Ishikawa (cell line): ENCODE data around the gene SPRTN.

ENCODE experiments used
- CEBPB ChIP-seq: IDR thresholded peaks from 2 replicates; pipeline ENCODE4 v1.6.1; 2012
- CREB1 ChIP-seq: IDR thresholded peaks from 2 replicates; pipeline ENCODE4 v1.6.1; 2012; ENCODE audit warnings: low read depth
- EGR1 ChIP-seq: IDR thresholded peaks from 2 replicates; pipeline ENCODE4 v1.6.1; 2012
- EP300 ChIP-seq: IDR thresholded peaks from 2 replicates; pipeline ENCODE4 v1.6.1; 2012; ENCODE audit warnings: borderline replicate concordance
- FOXM1 ChIP-seq: IDR thresholded peaks from 2 replicates; pipeline ENCODE4 v1.6.1; 2012; ENCODE audit warnings: low read depth, borderline replicate concordance
- NFIC ChIP-seq: IDR thresholded peaks from 2 replicates; pipeline ENCODE4 v1.6.1; 2012
- RAD21 ChIP-seq: IDR thresholded peaks from 2 replicates; pipeline ENCODE4 v1.6.1; 2012; ENCODE audit warnings: low read depth
- TAF1 ChIP-seq: IDR thresholded peaks from 2 replicates; pipeline ENCODE4 v1.6.1; 2012; ENCODE audit warnings: low read depth, mild to moderate bottlenecking
- TCF12 ChIP-seq: IDR thresholded peaks from 2 replicates; pipeline ENCODE4 v1.6.1; 2012; ENCODE audit warnings: low read depth
- TEAD4 ChIP-seq: IDR thresholded peaks from 2 replicates; pipeline ENCODE4 v1.6.1; 2012
- YY1 ChIP-seq: IDR thresholded peaks from 2 replicates; pipeline ENCODE4 v1.6.1; 2012; ENCODE audit warnings: low read depth
- ZBTB7A ChIP-seq: IDR thresholded peaks from 2 replicates; pipeline ENCODE4 v1.6.1; 2012; ENCODE audit warnings: low read depth
- TF ChIP-seq, protein P1 (sequence below): IDR thresholded peaks from 2 replicates; pipeline ENCODE4 v1.6.1; 2012
- TF ChIP-seq, protein P2 (sequence below): IDR thresholded peaks from 2 replicates; pipeline ENCODE4 v1.6.1; 2012
- TF ChIP-seq, protein P3 (sequence below): IDR thresholded peaks from 2 replicates; pipeline ENCODE4 v1.6.1; 2012; ENCODE audit warnings: low read depth, mild to moderate bottlenecking

Gene SPRTN

DNA sequence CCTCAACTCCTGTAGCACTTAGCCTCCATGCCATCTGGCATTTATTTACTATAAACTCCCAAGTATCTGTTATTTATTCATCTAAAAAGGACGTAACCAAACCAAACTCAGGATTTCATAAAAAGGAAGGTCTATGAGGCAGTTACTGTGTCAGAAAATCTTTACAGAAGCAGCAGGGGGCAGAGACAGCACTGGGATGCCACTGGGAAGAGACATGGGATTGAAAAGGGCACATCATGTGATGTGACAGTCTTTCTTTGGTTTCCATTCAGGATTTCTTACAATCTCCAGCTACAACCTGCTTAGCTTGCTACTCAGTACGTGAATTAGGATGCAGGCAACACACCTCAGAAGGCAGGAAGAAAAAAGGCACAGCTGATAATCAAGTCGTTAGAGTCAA is 31.2 kb downstream of the SPRTN start:
- TF ChIP-seq TAF1: no peak
- TF ChIP-seq FOXM1: no peak
- no peak for TF ChIP-seq CEBPB
- no peak for TF ChIP-seq CREB1
- TF ChIP-seq EP300: no peak
- TF ChIP-seq, protein P1, sequence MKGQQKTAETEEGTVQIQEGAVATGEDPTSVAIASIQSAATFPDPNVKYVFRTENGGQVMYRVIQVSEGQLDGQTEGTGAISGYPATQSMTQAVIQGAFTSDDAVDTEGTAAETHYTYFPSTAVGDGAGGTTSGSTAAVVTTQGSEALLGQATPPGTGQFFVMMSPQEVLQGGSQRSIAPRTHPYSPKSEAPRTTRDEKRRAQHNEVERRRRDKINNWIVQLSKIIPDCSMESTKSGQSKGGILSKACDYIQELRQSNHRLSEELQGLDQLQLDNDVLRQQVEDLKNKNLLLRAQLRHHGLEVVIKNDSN: no peak
- no peak for TF ChIP-seq RAD21
- no peak for TF ChIP-seq TCF12

DNA sequence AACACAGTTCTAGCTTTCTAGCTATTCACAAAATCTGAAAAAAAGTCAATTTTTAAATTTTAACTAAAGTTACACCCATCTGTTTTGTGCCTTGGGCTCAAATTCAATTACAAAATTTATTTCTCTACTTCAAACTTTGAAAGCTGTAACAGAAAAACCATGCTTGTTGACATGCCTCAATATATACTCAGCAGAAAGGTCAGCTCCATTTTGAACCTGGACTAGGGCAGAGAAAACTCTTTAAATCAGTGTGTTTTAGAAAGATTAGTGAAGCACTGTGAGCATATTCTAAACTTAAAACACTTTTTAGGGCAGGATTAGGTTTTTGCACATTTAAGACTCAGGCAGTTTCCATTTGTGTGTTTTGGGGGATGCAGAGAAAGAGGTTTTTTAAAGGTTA is 34.4 kb downstream of the SPRTN start:
- TF ChIP-seq ZBTB7A: no peak
- no peak for TF ChIP-seq EGR1
- no peak for TF ChIP-seq TAF1
- TF ChIP-seq, protein P2, sequence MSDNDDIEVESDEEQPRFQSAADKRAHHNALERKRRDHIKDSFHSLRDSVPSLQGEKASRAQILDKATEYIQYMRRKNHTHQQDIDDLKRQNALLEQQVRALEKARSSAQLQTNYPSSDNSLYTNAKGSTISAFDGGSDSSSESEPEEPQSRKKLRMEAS: no peak
- TF ChIP-seq RAD21: no peak
- TF ChIP-seq FOXM1: no peak
- TF ChIP-seq EP300: no peak
- TF ChIP-seq NFIC: no peak
- TF ChIP-seq, protein P1: no peak
- TF ChIP-seq, protein P3, sequence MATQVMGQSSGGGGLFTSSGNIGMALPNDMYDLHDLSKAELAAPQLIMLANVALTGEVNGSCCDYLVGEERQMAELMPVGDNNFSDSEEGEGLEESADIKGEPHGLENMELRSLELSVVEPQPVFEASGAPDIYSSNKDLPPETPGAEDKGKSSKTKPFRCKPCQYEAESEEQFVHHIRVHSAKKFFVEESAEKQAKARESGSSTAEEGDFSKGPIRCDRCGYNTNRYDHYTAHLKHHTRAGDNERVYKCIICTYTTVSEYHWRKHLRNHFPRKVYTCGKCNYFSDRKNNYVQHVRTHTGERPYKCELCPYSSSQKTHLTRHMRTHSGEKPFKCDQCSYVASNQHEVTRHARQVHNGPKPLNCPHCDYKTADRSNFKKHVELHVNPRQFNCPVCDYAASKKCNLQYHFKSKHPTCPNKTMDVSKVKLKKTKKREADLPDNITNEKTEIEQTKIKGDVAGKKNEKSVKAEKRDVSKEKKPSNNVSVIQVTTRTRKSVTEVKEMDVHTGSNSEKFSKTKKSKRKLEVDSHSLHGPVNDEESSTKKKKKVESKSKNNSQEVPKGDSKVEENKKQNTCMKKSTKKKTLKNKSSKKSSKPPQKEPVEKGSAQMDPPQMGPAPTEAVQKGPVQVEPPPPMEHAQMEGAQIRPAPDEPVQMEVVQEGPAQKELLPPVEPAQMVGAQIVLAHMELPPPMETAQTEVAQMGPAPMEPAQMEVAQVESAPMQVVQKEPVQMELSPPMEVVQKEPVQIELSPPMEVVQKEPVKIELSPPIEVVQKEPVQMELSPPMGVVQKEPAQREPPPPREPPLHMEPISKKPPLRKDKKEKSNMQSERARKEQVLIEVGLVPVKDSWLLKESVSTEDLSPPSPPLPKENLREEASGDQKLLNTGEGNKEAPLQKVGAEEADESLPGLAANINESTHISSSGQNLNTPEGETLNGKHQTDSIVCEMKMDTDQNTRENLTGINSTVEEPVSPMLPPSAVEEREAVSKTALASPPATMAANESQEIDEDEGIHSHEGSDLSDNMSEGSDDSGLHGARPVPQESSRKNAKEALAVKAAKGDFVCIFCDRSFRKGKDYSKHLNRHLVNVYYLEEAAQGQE: no peak
- no peak for TF ChIP-seq TEAD4
- TF ChIP-seq TCF12: no peak
- no peak for TF ChIP-seq YY1
- TF ChIP-seq CEBPB: no peak
- no peak for TF ChIP-seq CREB1

DNA sequence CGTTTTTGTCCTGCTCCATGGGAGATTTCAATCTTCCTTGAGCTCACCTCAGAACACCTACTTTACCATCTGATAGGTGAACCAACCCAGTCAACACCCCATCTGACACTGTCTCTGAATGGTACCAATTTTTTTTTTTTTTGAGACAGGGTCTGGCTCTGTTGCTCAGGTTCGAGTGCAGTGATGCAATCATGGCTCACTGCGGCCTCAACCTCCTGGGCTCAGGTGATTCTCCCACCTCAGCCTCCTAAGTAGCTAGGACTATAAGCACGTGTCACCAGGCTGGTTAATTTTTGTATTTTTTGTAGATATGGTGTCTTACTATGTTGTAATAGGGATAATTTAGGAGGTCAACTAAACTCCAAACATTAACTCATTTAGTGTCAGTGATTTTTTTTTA is 36.3 kb downstream of the SPRTN start:
- TF ChIP-seq, protein P3: no peak
- TF ChIP-seq, protein P1: no peak
- TF ChIP-seq YY1 (no peak), EP300 (no peak), EGR1 (no peak), NFIC (no peak), FOXM1 (no peak), CEBPB (no peak), RAD21 (no peak), TEAD4 (no peak)

DNA sequence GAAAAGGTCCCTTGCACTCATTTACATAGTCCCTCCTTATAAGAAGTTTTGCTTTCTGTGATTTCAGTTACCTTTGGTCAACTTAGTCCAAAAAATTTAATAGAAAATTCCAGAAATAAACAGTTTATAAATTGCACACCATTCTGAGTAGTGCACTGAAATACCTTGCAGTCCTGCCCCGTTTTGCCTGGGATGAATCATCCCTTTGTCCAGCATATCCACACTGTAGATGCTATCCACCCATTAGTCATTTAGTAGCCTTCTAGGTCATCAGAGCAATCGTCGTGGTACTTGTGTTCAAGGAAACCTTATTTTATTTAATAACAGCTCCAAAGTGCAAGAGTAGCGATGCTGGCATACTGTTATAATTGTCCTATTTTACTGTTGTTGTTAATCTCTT is 38.0 kb downstream of the SPRTN start:
- TF ChIP-seq, protein P3: no peak
- no peak for TF ChIP-seq TAF1
- TF ChIP-seq FOXM1: no peak
- no peak for TF ChIP-seq RAD21
- TF ChIP-seq EP300: no peak
- no peak for TF ChIP-seq NFIC
- TF ChIP-seq, protein P2: no peak
- no peak for TF ChIP-seq EGR1
- TF ChIP-seq ZBTB7A: no peak
- TF ChIP-seq TEAD4: no peak

DNA sequence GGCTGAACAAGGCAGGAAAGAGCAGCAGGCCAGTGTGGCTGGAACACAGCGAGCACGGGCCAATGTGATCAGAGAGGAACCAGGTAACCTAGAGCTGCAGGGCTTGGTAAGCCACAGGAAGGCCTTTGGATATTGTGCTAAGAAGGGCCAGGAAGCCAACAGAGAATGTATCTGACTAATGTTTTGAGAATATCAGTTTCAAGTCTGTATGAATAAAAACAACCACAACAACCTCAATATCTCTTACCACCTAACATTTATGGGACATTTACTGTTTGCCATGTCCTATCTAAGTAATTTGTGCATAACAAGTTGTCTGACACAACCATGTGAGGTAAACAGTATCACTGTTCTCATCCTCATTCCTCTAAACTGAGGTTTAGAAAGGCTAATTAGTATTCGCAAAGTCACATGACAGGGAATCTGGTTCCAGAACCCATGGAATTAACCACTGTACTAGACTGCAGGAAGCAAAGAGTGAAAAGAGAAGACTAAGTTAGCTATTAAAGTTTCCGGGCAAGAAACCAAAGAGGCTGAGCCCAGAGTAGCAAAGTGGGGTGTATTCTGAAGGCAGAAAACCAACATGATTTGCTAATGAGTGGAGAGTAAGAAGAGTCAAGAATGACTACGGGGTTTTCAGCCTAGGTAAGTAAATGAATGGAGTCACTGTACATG is 38.9 kb downstream of the SPRTN start:
- TF ChIP-seq TAF1 (no peak), YY1 (no peak), FOXM1 (no peak), RAD21 (no peak), TCF12 (no peak), CREB1 (no peak), EP300 (no peak), NFIC (no peak), EGR1 (no peak), CEBPB (no peak), ZBTB7A (no peak)
- TF ChIP-seq, protein P1: no peak; the same call in 1 of the 2 replicates
- TF ChIP-seq, protein P3: no peak
